ENCODE data around the gene SIM2.

The SIM2 gene

DNA sequence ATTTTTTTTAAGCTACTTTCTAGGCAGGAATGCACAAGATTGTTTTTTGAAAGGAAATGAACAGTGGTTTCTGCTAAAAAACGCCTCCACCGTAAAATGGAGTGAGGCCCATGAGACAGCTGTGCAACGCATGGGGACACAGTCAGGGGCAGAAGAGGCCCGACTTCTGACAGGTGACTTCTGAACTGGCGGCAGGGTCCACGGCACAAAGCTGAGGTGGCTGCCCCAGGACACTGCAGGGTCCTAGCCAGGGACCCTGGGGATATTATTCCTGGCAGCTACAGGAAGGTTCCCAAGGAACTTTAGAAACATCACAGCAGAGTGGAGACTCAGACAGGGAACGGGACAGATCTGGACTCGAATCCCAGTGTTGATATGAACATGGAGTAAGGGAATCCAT lies 75.1 kb downstream of the SIM2 start:
- no peak for DNase-seq

DNA sequence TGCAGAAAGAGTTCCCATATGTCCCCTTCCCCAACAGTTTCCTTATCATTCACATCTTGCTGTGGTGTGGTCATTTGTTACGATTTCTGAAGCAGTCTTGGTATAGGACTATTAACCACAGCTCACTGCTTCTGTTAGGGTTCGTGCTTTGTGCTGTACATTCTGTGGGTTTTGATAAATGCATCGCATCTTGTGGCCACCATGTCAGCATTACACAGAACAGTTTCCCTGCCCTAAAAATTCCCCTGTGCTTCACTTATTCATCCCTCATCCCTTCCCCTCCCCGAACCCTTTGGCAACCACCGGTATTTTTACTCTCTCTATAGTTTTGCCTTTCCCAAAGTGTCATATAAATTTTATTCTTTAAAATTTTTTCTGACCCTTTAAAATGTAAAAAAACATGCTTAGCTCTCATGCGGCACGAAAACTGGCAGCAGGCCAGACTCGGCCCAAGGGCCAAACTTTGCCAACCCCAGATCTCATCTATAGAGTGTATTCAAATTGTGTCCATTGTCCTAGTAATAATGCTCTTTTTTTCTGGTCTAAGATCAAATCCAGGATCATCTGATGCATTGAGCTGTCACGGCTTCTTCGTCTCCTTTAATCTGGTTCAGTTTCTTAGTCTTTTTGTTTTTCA lies 78.2 kb downstream of the SIM2 start:
- DNase-seq, result no peak

DNA sequence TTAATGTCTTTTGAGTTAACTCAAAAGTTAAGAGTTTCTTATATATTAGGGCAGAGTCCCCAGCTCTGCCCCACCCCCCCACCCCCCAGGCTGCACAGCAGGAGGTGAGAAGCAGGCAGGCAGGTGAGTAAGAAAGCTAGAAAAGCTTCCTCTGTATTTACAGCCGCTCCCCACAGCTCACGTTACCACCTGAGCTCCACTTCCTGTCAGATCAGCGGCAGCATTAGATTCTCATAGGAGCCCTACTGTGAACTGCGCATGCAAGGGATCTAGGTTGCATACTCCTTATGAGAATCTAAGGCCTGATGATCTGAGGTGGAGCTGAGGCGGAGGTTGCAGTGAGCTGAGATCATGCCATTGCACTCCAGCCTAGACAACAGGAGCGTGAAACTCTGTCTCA lies 81.9 kb downstream of the SIM2 start:
- no peak for DNase-seq

DNA sequence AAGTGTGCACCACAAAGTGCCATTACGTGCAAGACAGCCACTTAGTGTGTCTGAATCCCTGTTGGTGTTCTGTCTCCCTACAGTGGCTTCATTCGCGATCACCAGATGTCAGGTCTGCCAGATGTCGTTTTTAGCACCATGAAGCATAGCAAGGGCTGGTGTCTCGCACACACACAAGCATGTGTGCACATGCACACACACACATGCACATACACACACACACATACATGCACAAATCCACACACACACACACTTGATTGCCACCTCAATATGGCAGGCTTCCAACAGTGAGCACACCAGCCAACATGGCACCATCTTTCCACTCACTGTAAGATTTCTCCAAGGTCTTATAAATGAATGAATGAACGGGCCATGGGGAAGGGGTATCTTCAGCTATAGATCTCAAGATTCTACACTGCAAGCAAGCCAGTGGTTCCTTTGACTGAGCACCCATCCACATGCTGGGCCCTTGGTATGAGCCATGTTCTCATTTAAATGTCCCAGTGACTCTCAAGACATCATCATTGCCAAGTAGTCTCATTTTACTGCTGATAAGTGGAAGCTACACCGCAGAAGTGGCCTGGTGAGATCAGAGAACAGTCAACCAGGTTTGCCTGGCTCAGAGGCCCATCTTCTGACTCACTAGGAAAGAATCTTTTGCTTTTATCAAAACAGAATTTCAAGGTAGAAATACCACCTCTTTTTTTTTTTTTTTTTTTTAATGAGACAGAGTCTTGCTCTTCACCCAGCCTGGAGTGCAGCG lies 84.9 kb downstream of the SIM2 start:
- DNase-seq, result no peak

DNA sequence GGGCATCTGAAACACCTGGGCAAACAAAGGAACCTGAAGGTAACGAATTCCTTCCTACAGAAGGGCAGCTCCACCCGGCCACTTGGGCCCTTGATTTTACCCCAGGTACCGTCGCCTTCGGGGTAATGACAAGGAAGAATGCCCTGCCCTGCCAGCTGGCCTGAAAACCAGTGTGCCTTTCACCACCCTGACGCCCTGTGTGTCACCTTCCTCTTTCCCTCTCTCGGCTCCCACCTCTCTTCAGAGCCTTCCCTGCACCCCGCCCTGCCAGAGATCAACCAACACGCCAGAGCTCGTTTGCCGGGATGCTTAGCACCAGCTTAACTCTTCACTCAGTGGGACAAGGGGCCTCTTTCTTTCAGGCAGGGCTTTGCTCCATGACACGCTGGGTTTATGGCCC lies 86.0 kb downstream of the SIM2 start:
- no peak for DNase-seq

DNA sequence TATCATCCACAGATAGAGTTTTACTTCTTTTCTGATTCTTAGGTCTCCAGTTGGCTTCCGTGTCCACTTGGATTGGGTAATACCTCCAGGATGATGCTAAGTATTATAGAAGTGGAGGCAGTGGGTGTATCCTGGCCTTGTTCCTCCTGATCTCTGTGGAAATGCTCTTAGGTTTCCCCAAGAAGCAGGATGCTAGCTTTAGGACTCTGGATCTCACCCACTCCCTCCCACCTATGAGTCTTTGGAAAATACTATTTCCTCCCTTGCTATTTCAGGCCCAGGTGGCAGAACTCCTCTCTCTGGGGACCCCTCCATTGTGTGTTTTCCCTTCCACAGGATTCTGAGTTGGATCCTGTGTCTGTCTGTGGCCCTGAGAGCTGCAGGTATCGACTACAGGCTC lies 86.7 kb downstream of the SIM2 start:
- DNase-seq, result no peak

DNA sequence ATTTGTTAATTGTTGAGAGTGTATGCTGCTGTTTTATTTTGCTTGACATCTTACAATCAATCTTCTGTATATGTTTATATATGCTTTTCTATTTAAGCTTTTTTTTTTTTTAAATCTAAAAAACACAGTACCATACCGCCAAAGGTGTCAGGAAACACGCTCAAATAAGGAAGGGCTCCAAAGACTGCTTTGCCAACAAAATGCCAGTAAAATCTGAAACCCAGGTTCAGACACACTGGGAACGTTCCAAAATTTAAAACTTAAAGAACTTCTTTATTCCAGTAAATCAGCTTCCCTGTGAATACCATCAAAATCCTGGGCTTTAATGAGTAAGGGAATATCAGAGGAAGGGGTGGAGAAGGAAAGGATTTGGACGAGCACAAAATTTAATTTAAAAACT lies 87.3 kb downstream of the SIM2 start:
- no peak for DNase-seq

DNA sequence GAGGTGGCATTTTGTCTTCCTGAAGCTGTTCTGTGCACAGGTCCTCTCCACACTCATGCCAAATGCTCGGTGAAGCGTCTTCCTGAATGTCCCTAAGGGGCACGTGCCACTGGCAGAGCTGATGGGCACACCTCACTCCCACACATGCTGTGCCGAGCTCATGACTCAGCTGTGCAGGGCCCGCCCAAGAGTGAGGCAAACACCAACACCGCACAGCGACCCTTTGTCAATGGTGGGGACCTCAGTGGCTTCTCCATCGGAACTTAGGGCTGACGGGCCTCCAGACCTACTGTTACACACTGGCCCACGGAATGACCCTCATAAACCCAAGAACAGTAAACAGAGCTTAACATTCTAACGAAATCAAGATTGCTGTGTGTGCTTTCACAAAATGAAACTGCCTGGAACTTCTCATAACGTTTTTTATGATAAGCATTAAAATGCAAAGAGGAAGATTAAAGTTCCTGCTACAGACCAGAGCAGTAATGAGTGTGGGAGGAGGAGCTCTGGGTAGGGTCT lies 89.3 kb downstream of the SIM2 start:
- no peak for DNase-seq

DNA sequence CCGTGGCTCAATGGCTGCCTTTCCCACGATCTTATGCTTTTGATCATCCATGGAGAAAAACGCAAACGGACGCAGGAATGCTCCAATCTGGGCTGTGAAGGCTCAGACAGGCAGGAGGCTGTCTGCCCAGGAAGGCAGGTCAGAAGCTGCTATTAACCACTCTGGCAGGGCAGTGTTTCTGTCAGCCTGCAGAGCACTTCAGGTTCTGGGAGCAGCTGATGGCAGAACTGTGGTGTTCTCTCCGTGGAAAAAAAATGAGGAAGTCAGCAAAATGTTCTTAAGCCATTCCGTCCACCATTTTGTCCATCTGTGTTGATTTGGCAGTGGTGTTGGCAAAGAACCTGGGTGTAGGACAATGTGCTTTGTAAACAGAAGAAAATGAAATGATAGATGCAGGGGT lies 91.7 kb downstream of the SIM2 start:
- no peak for DNase-seq

DNA sequence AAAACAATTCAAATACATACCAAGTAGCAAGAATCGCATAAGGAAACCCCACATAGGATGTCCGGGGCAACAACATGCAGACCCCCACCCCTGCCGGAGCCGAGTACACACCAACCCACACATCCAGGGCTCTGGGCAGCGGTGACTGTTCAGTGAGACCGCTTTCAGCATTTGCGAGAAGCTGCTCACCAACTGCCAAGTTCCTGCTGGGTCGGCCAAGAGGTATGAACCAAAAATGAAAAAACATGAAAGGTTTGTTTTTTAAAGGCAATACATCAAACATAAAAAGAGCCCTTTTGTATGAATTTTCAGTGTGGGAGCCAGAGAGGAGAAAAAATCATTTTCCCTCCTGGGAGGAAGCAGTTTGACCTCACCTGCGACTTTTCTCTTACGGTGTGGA lies 92.3 kb downstream of the SIM2 start:
- no peak for DNase-seq

DNA sequence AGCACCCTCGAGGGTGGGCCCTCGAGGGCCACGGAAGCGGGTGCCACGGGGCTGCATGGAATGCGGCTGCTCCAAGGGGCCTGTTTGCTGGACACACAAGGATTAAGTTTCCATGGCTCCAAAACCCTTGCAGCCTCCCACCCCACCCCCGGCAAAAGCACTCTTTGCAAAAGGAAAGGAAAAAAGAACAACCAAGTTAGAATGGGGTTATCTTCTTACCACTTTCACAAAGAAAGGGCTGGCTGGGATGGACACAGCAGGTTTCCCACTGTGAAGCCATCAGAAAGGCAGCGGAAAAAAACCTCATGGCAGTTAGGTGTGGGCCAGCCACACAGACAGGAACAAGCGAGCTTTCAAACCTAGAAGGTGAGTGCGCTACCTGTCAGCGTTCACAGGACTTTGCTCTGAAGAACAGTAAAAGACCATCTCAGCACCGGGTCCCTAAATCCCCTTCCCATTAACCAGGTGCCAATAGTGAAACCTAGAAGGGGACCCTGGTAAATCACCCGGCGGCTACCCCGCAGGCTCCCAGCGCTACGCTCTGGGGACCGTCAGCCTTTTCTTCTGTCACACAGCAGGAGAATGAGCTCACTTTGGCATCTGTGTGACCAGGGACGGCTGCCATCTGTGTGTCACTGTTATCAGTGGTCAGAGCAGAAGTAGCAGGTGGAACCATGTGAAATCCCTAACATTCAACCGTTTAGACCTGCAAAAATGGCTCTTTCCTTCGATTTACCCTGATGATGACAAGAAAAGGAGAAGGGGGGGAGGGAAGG lies 93.0 kb downstream of the SIM2 start:
- DNase-seq, result no peak

DNA sequence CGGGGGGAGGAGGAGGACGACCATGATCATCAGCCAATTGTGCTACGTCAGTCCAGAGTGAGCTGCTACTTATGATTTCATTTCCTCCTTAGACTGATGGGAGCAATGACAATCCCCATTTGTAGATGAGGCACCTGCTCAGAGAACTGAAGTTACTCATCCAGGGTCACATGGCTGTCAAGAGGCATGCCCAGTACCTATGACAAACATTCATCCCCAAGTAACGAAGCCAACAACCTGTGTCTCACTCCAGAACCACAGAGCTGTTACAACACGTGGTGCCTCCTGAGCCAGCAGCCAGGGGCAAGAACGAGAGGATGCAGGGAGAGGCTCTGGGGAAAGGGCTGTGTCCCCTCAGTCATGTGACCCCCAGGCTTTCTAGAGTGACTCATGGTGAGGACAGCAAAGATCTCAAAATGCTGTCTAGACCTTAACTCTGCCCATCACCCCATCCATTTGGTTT lies 93.6 kb downstream of the SIM2 start:
- no peak for DNase-seq

DNA sequence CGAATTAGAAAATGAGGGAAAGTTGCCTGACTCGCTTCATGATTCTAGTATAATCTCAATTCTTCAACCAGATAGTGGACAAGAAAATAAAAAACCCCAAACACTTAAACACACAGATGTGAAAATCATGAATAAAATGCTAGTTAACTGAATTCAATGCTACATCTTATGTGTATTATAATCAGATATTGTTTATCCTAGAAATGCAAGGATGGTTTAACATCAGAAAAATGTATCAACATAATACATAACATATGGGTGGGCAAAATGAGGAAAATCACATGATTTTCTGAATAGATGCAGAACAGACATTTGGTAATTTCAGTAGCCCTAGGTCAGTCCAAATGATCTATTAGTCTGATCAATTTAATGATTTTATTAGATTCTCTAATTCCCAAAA lies 97.2 kb downstream of the SIM2 start:
- DNase-seq, result no peak

DNA sequence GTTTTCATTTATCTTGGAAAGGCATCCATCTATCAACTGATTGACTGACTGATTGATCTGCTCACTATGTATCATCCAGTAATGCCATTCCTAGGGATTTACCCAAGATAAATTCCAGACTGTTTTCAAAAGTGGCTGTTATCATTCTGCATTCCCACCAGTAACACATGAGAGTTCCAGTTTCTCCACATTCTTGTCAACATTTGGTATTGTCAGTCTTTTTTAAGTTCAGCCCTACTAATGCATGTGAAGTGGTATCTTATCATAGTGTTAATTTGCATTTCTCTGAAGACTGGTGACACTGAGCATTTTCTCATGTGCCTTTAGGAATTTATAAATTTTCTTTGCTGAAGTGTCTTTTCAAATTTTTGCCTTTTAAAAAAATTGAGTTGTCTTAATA lies 99.6 kb downstream of the SIM2 start:
- no peak for DNase-seq
